Endothelial cell of umbilical vein (primary cell): ENCODE measurements around the gene STARD9. TPM values are rescaled to one million over a fixed set of nuclear protein-coding genes. Genes with fewer than 3 reads are reported as not detected.

Experiments
- BruUV-seq: library from RNA; stranded (reverse); fragments of 400-500 nt; replicated peaks from 2 replicates; lab custom pipeline; 2021; lab: Mats Ljungman, UMichigan
- CTCF ChIA-PET: fragments of 300-600, 350-600 bp; sonication (Branson Sonifier 250); formaldehyde crosslinking; loops from one replicate; lab custom pipeline; 2021; ENCODE audit warnings: antibody characterized with exemption, inconsistent platforms; lab: Charles Lee
- POLR2A ChIA-PET: fragments of 300-600, 350-600 bp; sonication (Branson Sonifier 250); formaldehyde crosslinking; loops from one replicate; lab custom pipeline; 2021; ENCODE audit warnings: antibody characterized with exemption, inconsistent platforms; lab: Charles Lee
- DNase-seq: peaks from one replicate; pipeline ENCODE4 v3.0.0-alpha.2; 2011; ENCODE audit warnings: low read depth, low spot score
- FAIRE-seq: peaks from 2 replicates; lab custom pipeline; 2011; peaks lifted over from hg19 to GRCh38; lab: Jason Lieb, UNC
- H2AFZ ChIP-seq: 2 replicates; pipeline ENCODE4 v1.6.0; 2012; ENCODE audit warnings: low read depth, low read length, control low read depth, inconsistent platforms
- H3K27ac ChIP-seq: 2 replicates; pipeline ENCODE4 v1.5.1; 2011; ENCODE audit warnings: low read depth, mild to moderate bottlenecking, control low read depth, low read length, moderate library complexity; ENCODE audit not compliant: insufficient read depth
- H3K27me3 ChIP-seq, 2 experiments: 2 replicates each; pipeline versions ENCODE4 v1.6.0 to v1.6.1; 2011; ENCODE audit warnings: low read length in 2 of 2, mixed read lengths in 1 of 2; ENCODE audit not compliant: control insufficient read depth in 2 of 2, insufficient read depth in 2 of 2
- H3K36me3 ChIP-seq, 2 experiments: 2 replicates in 1 of 2; 3 replicates in 1 of 2; pipeline ENCODE4 v1.5.1; 2011; ENCODE audit warnings: low read length in 2 of 2, mild to moderate bottlenecking in 1 of 2, moderate library complexity in 1 of 2; ENCODE audit not compliant: control insufficient read depth in 2 of 2, insufficient read depth in 2 of 2; ENCODE audit errors: extremely low read depth in 1 of 2
- H3K4me1 ChIP-seq: 3 replicates; pipeline ENCODE4 v1.5.1; 2011; ENCODE audit warnings: mild to moderate bottlenecking, low read length; ENCODE audit not compliant: control insufficient read depth, insufficient read depth; ENCODE audit errors: extremely low read depth
- H3K4me2 ChIP-seq: 2 replicates; pipeline ENCODE4 v1.6.1; 2011; ENCODE audit warnings: low read length, control low read depth, mixed read lengths; ENCODE audit not compliant: insufficient read depth
- H3K4me3 ChIP-seq, 3 experiments: fragments of 200-600 bp in 1 of 3; sonication (generic), shearing (Covaris generic) in 1 of 3; replicated peaks in 1 of 3; 2 replicates each; pipeline ENCODE4 v1.5.1; 2011 to 2016; ENCODE audit warnings: control low read depth in 3 of 3, low read length in 3 of 3, mild to moderate bottlenecking in 2 of 3, inconsistent platforms in 1 of 3, low read depth in 1 of 3, moderate library complexity in 1 of 3; ENCODE audit not compliant: insufficient read depth in 1 of 3
- H3K79me2 ChIP-seq: 2 replicates; pipeline ENCODE4 v1.6.0; 2012; ENCODE audit warnings: low read length, inconsistent platforms; ENCODE audit not compliant: control insufficient read depth, insufficient read depth
- H3K9ac ChIP-seq: replicated peaks from 2 replicates; pipeline ENCODE3; 2011; ENCODE audit warnings: low read length, control low read depth; ENCODE audit not compliant: insufficient read depth; ENCODE audit errors: extremely low read depth
- H3K9me1 ChIP-seq: replicated peaks from 3 replicates; pipeline ENCODE4 v1.6.0; 2011; ENCODE audit warnings: mild to moderate bottlenecking, low read length; ENCODE audit not compliant: control insufficient read depth, insufficient read depth; ENCODE audit errors: extremely low read depth
- H3K9me3 ChIP-seq: replicated peaks from 2 replicates; pipeline ENCODE4 v1.5.1; 2012; ENCODE audit warnings: low read length, inconsistent platforms; ENCODE audit not compliant: control insufficient read depth, insufficient read depth
- H4K20me1 ChIP-seq: replicated peaks from 2 replicates; pipeline ENCODE3; 2011; ENCODE audit warnings: mild to moderate bottlenecking, low read length; ENCODE audit not compliant: control insufficient read depth, insufficient read depth; ENCODE audit errors: extremely low read depth
- CTCF ChIP-seq, 2 donors: IDR thresholded peaks; 1 replicate in 1 of 2; 2 replicates in 1 of 2; pipeline ENCODE4 v1.5.1; 2011; ENCODE audit warnings: low read length in 2 of 2, mild to moderate bottlenecking in 2 of 2, moderate library complexity in 2 of 2, control low read depth in 1 of 2, inconsistent platforms in 1 of 2, low read depth in 1 of 2; ENCODE audit not compliant: insufficient read depth in 1 of 2; ENCODE audit errors: extremely low read depth in 1 of 2
- EZH2 ChIP-seq: IDR thresholded peaks from 2 replicates; pipeline ENCODE4 v1.6.1; 2012; ENCODE audit warnings: borderline replicate concordance, low read depth, mild to moderate bottlenecking, moderate library complexity, low read length, inconsistent platforms; ENCODE audit not compliant: severe bottlenecking
- FOS ChIP-seq: IDR thresholded peaks from 2 replicates; pipeline ENCODE4 v1.6.1; 2011; ENCODE audit warnings: mild to moderate bottlenecking, low read length, moderate library complexity, borderline replicate concordance; ENCODE audit not compliant: insufficient read depth
- GATA2 ChIP-seq: IDR thresholded peaks from 2 replicates; pipeline ENCODE4 v1.7.0; 2011; ENCODE audit warnings: low read depth, mild to moderate bottlenecking, moderate library complexity, mixed read lengths, low read length; ENCODE audit not compliant: insufficient read length, insufficient read depth
- JUN ChIP-seq: IDR thresholded peaks from 2 replicates; pipeline ENCODE4 v1.6.1; 2011; ENCODE audit warnings: borderline replicate concordance, low read depth; ENCODE audit not compliant: insufficient read length, insufficient read depth
- MAX ChIP-seq: IDR thresholded peaks from 2 replicates; pipeline ENCODE4 v1.6.1; 2011; ENCODE audit not compliant: insufficient read depth, insufficient read length
- MYC ChIP-seq: IDR thresholded peaks from one replicate; pipeline ENCODE4 v1.6.1; 2011; ENCODE audit warnings: mild to moderate bottlenecking, low read depth, low read length
- POLR2A ChIP-seq: IDR thresholded peaks from 2 replicates; pipeline ENCODE4 v1.6.1; 2012; ENCODE audit warnings: low read depth, mild to moderate bottlenecking, control low read depth, low read length
- POLR2AphosphoS5 ChIP-seq: IDR thresholded peaks from 2 replicates; pipeline ENCODE4 v1.6.1; 2012; ENCODE audit warnings: low read depth, mild to moderate bottlenecking, control low read depth, low read length, moderate library complexity; ENCODE audit not compliant: insufficient read depth
- dilution Hi-C: fragments of 300-500 bp; cut with MboI; formaldehyde crosslinking; loops from one replicate; pipeline ENCODE4 v1.15.0; 2019; ENCODE audit warnings: low sequenced_read_pairs; ENCODE audit not compliant: extremely low pct_ligation_motif_present
- intact Hi-C: fragments of 100-400 bp; cut with micrococcal nuclease; formaldehyde crosslinking; loops from one replicate; pipeline ENCODE4 v1.10.0; 2022
- polyA plus RNA-seq, 4 experiments: library from polyadenylated mRNA; depleted of rRNA in 3 of 4; stranded (reverse) in 3 of 4; unstranded in 1 of 4; fragments of >200 nt; gene quantifications; 2 replicates each; pipeline versions ENCODE4 v1.2.1 to v1.2.3, GENCODE V29; 2011 to 2012; ENCODE audit warnings: missing spikeins in 1 of 4
- total RNA-seq: library from RNA; stranded (reverse); gene quantifications from 2 replicates; pipeline ENCODE4 v1.2.3, GENCODE V29; 2021

The STARD9 gene
- total and polyA plus RNA-seq, 2 donors (not counting 3 experiments of a cell fraction or from before 2014, with no cell fraction given): 4.6 to 17.5 TPM

- no peaks in the 10 kb centered on the region for H3K9me3 ChIP-seq
- dilution Hi-C loops: no loop called here
- no peaks in the 10 kb centered on the region for H4K20me1 ChIP-seq
- no peak overlapping the region for H3K9ac ChIP-seq
- DNase-seq: no peak
- H3K4me3 ChIP-seq: no peak overlapping the region
- CTCF ChIA-PET: interaction anchor here (1.5 kb wide), 1 partner anchor 13 kb away, joined by 5 read pairs; no protein-coding TSS in a partner anchor
- H3K9me1 ChIP-seq: no peaks in the 10 kb centered on the region
- POLR2A ChIA-PET: no interaction called here
- H3K79me2 ChIP-seq: peaks cover 6% of the 10 kb centered on the region
- no peak overlapping the region for H3K4me2 ChIP-seq
- no peaks in the 10 kb centered on the region for H3K27me3 ChIP-seq
- no peak overlapping the region for H3K27ac ChIP-seq
- peaks cover 24% of the 10 kb centered on the region for H3K4me1 ChIP-seq
- TF ChIP-seq CTCF (IDR thresholded peaks at IDR 0.05; ENCODE audit: extremely low read depth in 1 of 2, insufficient read depth in 1 of 2, low read depth in 1 of 2, low read length in 2 of 2) (no peak), MAX (no peak), MYC (no peak), EZH2 (no peak), GATA2 (no peak), FOS (no peak), POLR2AphosphoS5 (no peak), JUN (no peak), POLR2A (no peak)
- H3K36me3 ChIP-seq: no peaks in the 10 kb centered on the region
- no TSS peak for BruUV-seq
- intact Hi-C loops: no loop called here
- H2AFZ ChIP-seq: no peak overlapping the region
- no peak for FAIRE-seq
Observed at GRCh38 chr15:42578984-42579537, 3.7 kb downstream of the STARD9 start.
